Measurements from ENCODE around the gene RALGPS1.

Gene RALGPS1, protein sequence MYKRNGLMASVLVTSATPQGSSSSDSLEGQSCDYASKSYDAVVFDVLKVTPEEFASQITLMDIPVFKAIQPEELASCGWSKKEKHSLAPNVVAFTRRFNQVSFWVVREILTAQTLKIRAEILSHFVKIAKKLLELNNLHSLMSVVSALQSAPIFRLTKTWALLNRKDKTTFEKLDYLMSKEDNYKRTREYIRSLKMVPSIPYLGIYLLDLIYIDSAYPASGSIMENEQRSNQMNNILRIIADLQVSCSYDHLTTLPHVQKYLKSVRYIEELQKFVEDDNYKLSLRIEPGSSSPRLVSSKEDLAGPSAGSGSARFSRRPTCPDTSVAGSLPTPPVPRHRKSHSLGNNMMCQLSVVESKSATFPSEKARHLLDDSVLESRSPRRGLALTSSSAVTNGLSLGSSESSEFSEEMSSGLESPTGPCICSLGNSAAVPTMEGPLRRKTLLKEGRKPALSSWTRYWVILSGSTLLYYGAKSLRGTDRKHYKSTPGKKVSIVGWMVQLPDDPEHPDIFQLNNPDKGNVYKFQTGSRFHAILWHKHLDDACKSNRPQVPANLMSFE

DNA sequence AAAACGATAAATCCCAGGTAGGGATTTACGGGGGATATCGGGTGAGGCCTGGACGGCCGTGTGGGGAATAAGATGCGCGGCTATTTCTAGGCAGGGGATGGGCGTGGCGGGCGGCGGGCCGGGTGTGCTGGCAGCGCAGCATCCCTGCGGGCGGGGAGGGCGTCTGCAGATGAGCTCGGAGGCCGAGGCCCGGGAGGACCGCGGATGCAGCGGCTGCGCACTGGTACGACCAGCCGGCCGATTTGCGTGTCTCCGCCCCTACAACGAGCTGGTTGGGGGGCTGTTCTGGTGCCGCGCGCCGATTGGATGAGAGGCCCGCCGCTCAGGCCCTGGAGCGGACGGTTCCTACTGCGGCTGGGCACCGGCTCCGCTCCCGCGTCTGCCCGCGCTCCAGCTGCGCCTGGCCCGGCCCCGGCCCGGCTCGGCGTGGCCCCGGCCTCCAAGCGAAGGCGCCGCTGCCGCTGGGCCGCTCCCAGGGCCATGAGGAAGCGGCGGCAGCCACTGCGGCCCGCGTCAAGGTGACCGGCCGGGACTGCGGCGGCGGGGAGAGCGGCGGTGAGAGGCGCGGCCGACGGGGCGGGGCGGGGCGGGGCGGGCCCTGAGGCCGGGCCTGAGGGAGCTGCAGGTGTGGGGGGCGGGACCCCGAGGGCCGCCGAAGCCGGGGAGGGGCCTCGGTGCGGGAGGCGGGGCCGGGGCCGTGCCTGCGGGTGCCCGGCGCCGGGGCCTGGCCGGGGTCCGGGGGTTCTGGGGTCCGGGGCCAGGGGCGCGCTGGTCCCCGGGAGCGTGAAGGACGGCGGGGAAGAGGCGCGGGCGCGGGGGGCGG lies at the start of gene RALGPS1:
Gene RALGPS1, plus strand, starts transcription at position 325 of the 823 bp plus-strand sequence. CDS start 47,508 bp downstream, outside the sequence.
- DNase-seq: peak; percentile 85 to 91

DNA sequence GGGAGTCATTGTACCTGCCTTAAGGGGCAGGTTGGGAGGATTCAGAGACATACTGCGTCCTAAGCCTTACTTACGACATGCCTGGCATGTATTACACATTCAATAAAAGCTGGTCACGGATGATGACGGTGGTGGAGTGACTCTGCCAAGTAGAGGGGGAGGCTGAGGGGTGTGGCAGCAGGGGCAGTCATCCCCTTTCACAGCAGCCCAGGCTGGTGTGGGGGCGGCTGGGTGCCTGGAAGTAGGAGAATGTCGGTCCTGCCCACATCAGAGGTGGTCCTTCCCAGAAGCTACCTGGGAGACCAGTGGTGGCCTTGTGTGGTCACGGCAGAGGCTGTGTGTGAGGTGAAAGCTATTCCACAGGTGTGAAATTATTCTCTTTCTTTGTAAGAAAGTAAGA lies 45.2 kb upstream of the RALGPS1 start:
- no peak for DNase-seq

GRCh38 chr9:126872516-126872915 lies 42.1 kb upstream of the RALGPS1 start:
- DNase-seq: no peak

DNA sequence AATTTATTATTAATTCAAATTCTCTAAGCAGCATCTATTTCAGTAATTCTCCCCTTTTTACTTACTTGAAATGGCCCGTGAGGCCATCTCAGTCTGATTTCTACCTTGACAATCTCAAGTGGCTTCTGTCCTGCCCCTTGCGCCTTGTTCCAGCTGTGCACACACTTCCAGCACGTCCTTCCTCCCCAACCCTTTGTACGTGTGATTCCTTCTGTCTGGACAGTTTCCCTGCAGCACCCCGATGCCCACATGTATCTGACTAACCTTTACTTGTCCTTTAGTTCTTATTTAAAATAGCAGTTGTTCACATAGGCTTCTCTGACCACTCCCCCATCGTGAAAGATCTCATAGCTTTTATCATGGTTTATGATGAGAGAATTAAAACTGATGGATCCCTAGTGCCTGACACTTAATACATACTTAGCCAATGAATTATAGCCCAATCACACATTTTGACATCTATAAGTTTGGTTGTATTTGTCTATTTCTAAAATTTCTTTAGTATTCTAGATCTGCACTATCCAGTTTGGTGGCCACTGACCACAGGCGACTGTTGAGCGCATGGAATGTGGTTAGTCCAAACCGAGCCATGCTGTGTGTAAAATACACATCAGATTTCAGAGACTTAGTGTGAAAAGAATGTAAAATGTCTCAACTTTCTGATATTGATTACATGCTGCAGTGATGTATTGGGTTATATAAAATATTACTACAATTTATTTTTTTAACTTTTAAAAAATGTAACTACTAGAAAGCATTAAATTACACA lies 39.9 kb upstream of the RALGPS1 start:
- DNase-seq: no peak

DNA sequence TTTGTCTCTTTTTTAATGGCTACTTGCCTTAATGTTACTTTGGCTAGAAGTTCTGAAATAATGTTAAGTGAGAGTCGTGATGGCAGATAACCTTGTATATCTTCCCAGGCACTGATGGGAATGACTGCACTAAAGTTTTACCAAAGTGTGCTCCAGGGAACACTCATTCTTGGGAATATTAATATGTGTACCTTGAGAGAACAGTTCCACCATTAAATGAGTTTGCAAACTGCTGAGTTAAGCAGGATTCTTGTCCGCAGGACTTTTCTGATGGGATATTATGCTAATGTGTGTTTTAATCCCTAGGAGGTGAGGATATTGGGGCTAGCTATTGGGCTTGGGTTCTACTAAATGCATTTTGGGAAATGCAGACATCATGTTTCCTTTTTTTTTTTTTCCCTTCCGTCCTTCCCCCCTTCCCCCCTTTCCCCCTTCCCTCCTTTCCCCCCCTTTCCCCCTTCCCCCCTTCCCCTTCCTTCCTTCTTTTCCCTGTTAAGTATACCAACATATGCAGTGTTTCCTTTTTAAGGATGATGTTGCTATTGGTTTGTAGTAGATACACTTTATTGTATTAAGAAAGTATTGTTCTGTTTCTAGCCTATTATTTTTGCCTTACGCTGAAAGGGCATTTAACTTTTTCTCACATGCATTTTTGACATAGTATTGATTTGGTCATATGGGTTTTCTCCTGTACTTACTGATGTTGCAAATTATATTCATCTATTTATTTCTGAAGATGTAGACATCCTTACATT lies 38.6 kb upstream of the RALGPS1 start:
- no peak for DNase-seq

DNA sequence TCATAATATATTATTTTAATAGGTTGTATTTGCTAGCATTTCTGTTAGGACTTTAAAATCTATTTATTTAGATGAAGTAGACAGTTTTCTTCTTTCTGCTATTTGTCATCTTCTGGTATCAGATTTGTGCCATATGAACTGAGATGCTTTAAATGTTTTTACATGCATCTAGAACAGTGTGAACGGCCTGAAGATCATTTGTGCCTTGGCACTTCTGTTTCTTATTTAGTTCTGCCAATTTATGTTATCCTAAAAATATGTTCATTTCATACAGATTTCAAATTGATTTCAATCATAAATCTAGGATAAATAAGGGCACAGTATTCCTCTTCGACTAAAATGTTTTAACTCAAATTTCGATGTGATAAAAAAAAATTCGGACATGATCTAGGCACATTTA lies 38.1 kb upstream of the RALGPS1 start:
- DNase-seq: no peak

- DNase-seq: no peak
These were observed 37.2 kb upstream of the RALGPS1 start for GRCh38 chr9:126877418-126877817.

DNA sequence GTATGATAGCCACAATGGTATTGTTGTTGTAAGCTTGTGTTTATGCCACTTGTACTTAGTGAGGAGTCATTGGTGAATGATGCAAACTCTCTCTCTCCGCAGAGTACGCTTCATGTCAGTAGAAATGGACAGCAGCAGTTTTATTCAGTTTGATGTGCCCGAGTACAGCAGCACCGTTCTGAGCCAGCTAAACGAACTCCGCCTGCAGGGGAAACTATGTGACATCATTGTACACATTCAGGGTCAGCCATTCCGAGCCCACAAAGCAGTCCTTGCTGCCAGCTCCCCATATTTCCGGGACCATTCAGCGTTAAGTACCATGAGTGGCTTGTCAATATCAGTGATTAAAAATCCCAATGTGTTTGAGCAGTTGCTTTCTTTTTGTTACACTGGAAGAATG lies 35.3 kb upstream of the RALGPS1 start:
- no peak for DNase-seq

DNA sequence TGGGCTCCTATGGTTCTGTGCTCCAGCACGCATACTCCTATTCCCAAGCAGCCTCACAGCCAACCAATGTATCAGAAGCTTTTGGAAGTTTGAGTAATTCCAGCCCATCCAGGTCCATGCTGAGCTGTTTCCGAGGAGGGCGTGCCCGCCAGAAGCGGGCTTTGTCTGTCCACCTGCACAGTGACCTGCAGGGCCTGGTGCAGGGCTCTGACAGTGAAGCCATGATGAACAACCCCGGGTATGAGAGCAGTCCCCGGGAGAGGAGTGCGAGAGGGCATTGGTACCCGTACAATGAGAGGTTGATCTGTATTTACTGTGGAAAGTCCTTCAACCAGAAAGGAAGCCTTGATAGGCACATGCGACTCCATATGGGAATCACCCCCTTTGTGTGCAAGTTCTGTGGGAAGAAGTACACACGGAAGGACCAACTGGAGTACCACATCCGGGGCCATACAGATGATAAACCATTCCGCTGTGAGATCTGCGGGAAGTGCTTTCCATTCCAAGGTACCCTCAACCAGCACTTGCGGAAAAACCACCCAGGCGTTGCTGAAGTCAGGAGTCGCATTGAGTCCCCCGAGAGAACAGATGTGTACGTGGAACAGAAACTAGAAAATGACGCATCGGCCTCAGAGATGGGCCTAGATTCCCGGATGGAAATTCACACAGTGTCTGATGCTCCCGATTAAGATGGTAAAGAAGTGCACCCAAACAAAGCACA lies 34.2 kb upstream of the RALGPS1 start:
- DNase-seq: no peak

DNA sequence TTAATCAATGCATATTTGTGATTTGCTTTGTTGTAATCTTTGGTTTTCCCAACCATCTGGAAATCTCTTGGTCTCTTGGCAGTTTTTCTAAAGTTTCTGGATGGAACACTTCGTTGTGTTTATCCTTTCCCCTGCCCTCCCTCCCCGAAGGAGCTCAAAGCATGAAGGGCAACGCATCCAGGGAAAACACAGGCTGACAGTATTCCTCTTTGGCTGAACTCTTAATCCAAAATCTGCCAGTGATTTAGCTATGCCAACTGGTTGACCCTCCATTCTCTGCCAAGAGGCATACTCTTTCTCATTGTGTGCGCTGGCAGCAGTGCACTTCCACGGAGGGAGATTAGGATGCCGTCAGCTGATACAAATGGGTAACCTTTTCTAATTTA lies 33.6 kb upstream of the RALGPS1 start:
- no peak for DNase-seq

DNA sequence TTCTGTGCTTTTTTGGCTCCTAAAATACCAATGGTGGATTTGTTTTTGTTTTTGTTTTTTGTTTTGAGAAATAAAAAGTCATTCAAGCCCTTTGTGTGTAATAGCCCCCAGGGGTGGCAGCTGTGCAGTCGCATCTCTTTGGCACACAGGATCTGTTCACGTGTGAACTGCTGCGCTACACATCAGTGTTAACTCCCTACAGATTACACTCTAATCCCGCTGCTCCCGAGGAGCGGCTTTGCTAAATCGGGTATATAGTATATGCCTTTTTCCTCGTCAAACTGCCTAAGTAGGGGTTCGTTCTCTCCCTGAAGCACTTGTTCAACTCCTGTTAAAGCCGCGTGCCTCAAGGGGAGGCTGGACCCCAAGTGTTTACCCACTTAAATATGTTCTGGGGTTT lies 31.8 kb upstream of the RALGPS1 start:
- DNase-seq: no peak

GRCh38 chr9:126883636-126884035 lies 30.9 kb upstream of the RALGPS1 start:
- no peak for DNase-seq

DNA sequence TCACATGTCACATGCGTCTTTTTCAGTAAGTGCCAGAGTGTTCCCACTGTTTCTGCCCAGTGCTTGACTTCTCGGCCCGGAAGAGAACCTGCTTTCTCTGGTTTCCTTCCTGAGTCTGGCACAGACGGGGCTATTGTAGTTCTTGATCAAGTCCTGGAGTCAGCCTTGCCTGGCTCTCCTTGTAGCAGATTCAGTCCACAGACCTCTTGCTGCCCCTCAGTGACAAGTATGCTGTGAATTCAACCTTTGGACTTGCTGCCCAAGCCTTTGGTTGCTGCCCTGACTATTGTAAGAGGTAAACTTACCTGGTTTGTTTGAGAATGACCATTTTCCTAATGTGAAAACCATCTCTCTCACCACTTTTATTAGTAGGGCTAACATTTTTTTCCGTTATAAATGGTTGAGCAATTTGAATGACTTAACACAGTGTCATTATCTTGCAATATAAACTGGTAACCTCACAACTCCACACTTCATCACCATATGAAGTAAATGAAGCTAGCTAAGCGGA lies 29.4 kb upstream of the RALGPS1 start:
- no peak for DNase-seq

DNA sequence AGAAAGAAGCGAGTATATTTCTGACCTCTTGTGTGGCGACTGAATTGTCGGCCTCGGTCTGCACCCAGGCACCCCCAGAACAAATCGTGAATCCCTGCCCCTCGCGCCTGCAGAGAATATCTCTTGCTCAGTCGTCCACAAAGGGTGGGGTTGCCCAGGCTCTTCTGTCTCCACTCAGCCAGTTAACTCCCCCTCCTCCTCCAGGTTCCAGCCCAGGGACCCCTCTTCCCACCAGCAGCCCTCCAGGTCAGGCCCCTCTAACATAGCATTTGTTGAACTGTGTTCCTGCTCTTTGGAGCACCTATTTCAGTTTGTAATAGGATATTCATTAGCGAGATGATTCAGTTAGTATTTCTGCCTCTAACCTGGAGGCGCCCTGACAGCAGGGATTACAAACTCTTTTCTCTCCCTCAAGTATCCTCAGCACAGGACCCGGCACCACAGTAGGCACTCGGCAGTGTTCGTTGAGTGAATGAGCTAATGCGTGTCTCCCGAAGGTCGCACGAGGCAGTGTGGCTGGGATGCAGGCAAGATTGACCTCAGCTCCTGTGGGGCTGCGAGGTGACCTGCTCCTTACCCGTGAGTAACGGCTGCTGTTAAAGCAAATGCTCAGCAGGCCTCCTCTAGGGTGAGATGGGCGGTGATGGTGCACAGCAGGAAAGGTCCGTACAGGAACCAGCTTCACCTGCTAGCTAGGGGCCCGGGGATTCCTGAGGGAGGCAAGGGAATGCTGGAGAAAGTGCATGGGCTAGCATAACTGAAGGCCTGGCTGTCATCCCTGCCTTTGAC lies 28.4 kb upstream of the RALGPS1 start:
- DNase-seq: no peak

GRCh38 chr9:126886897-126887296 lies 27.7 kb upstream of the RALGPS1 start:
- no peak for DNase-seq

DNA sequence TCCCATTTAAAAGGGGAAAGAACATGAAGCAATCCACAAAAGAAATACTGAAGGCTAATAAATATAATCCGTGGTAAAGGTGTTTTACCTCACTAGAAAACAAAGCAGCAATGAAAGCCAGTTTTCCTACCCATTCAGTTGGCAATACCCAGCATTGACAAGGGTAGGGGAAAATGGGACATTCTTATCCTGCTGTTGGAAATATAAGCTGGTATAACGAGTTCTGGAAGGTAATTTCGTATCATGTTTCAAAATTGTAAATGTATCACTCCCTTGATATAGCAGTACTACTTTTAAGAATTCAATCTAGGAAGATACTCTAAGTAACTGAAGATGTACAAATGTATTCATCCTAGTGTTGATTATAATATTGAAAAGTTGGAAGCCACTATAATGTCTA lies 22.9 kb upstream of the RALGPS1 start:
- no peak for DNase-seq

DNA sequence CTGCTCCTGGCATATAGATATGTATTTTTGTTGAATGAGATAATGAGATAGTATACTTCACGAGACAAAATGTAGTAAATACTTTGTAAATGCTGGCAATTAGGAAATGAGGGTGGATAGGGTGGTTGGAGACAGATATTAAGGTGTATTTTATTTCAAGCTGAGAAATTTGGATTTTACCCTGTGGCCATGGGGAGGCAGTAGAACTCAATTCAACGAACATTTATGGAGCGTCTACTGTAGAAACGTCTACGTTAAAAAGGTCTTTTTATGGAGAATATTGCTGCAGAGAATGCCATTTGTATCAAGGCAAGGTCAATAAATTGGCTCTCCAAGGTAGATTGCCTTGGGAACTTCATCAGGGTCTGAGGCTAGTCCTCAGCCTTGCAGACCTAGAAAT lies 21.5 kb upstream of the RALGPS1 start:
- DNase-seq: peak; percentile 34 to 54

GRCh38 chr9:126894052-126894603 lies 20.5 kb upstream of the RALGPS1 start:
- no peak for DNase-seq

GRCh38 chr9:126902210-126902609 lies 12.4 kb upstream of the RALGPS1 start:
- DNase-seq: no peak

- DNase-seq: no peak
These were observed 10.0 kb upstream of the RALGPS1 start for GRCh38 chr9:126904586-126904985.
